HL-60 (cell line): ENCODE results near the gene SYK.
"Not testable (repeated sequence)": the region's sequence is repeated elsewhere in the genome, so short reads cannot be mapped to it uniquely, and the experiment has no call there.

ENCODE experiments used
- DNase-seq, 2 experiments: peaks; one replicate each; pipeline ENCODE4 v3.0.0-alpha.2; 2010 to 2020; ENCODE audit warnings: low read depth in 1 of 2, low spot score in 1 of 2
- H3K27ac ChIP-seq: fragments of 250-450 bp; sonication (Bioruptor Pico); replicated peaks from 2 replicates; pipeline ENCODE4 v1.5.1; 2020; ENCODE audit warnings: mild to moderate bottlenecking, moderate library complexity
- H3K27me3 ChIP-seq: fragments of 250-450 bp; sonication (Bioruptor Pico); 2 replicates; pipeline ENCODE4 v1.5.1; 2021; ENCODE audit warnings: mild to moderate bottlenecking, moderate library complexity; ENCODE audit not compliant: insufficient read depth, poor library complexity, severe bottlenecking
- H3K4me3 ChIP-seq: replicated peaks from 2 replicates; pipeline ENCODE4 v1.5.1; 2011; ENCODE audit warnings: mild to moderate bottlenecking, control low read depth, low read length; ENCODE audit not compliant: insufficient read depth
- CTCF ChIP-seq: IDR thresholded peaks from one replicate; pipeline ENCODE4 v1.5.1; 2011; ENCODE audit warnings: low read length, control low read depth, inconsistent platforms; ENCODE audit not compliant: insufficient read depth
- GABPA ChIP-seq: IDR thresholded peaks from 2 replicates; pipeline ENCODE4 v1.6.1; 2012; ENCODE audit warnings: low read depth
- POLR2AphosphoS5 ChIP-seq: IDR thresholded peaks from 2 replicates; pipeline ENCODE4 v1.6.1; 2012; ENCODE audit warnings: low read depth
- REST ChIP-seq: IDR thresholded peaks from 2 replicates; pipeline ENCODE4 v1.6.1; 2012; ENCODE audit warnings: low read depth; ENCODE audit not compliant: insufficient replicate concordance
- SPI1 ChIP-seq: IDR thresholded peaks from 2 replicates; pipeline ENCODE4 v1.6.1; 2012; ENCODE audit warnings: low read depth, mild to moderate bottlenecking, borderline replicate concordance

The SYK gene

DNA sequence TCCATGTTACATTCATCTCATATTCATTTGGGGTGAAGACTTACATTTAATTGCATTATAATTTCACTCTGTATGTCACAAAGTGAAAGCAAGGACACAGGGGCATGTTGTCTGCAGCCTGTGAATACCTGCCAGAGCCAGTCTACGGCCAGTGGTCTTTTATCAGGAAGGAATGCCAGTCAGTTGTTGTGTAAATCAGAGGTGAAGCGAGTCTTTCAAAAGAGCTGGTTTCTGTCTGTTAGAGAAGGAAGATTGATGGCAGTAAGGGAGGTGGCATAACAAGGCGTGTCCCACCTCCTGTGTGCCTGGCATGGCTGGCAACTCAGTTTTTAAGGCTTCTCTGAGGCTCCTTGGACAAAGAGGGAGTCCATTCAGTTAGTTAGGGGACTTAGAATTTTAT lies 18.1 kb upstream of the SYK start:
- DNase-seq = no peak
- Histone ChIP-seq H3K4me3 (no peak overlapping the region), H3K27ac (peak overlapping the region; percentile 16; the same call in 1 of the 2 replicates), H3K27me3 (no peaks in the 10 kb centered on the region)
- TF ChIP-seq REST = no peak
- no peak for TF ChIP-seq SPI1
- no peak for TF ChIP-seq CTCF
- TF ChIP-seq POLR2AphosphoS5 = no peak
- TF ChIP-seq GABPA = no peak

GRCh38 chr9:90783964-90784363 lies 17.7 kb upstream of the SYK start:
- Histone ChIP-seq H3K27me3 (no peaks in the 10 kb centered on the region), H3K27ac (no peak overlapping the region), H3K4me3 (no peak overlapping the region)
- no peak for TF ChIP-seq GABPA
- no peak for TF ChIP-seq POLR2AphosphoS5
- TF ChIP-seq REST = no peak
- TF ChIP-seq SPI1 = no peak
- TF ChIP-seq CTCF = no peak
- DNase-seq = no peak

- no peak for DNase-seq
- no peak for TF ChIP-seq GABPA
- no peak for TF ChIP-seq CTCF
- no peak for TF ChIP-seq POLR2AphosphoS5
- Histone ChIP-seq H3K27ac (no peak overlapping the region), H3K4me3 (no peak overlapping the region), H3K27me3 (no peaks in the 10 kb centered on the region)
These were observed 13.7 kb upstream of the SYK start for GRCh38 chr9:90787771-90788460.

DNA sequence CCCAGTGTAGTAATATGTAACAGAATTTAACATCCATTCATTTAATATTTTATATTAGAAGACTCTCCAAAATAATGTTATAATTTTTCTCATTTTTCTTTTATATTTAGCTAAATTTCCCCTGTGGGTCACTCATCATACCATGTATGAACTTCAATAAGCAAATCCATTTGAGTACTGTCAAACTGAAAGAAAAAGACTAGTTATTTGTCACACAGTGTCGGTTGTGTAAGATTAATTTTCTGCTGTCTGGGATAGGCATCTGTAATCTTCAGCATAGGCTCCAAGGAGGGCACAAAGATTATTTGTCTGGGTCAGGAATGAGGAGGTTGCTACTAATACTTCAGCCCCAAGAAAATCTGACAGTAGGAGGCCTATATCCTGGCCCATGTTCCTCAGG lies 13.1 kb upstream of the SYK start:
- not testable (repeated sequence) for DNase-seq, H3K27me3 ChIP-seq, H3K4me3 ChIP-seq, H3K27ac ChIP-seq
